Esophagus (tissue), 2 donors: Measurements from ENCODE around the gene KIR2DL4. TPM values are rescaled to one million over a fixed set of nuclear protein-coding genes. Genes with fewer than 3 reads are reported as not detected.
"Not testable (repeated sequence)": the region's sequence is repeated elsewhere in the genome, so short reads cannot be mapped to it uniquely, and the experiment has no call there.

Experiments
- H3K27ac ChIP-seq, 2 donors: one replicate each; pipeline ENCODE4 v1.5.1; 2013; ENCODE audit warnings: low read depth in 2 of 2, mild to moderate bottlenecking in 2 of 2, inconsistent platforms in 1 of 2, low read length in 1 of 2, moderate library complexity in 1 of 2
- H3K27me3 ChIP-seq, 2 donors: one replicate each; pipeline ENCODE4 v1.6.1; 2013; ENCODE audit warnings: low read length in 2 of 2, control low read depth in 1 of 2, mild to moderate bottlenecking in 1 of 2; ENCODE audit not compliant: insufficient read depth in 2 of 2, control insufficient read depth in 1 of 2
- H3K36me3 ChIP-seq, 2 donors: one replicate each; pipeline ENCODE4 v1.6.1; 2013; ENCODE audit warnings: low read length in 1 of 2; ENCODE audit not compliant: control insufficient read depth in 2 of 2, insufficient read depth in 2 of 2
- H3K4me1 ChIP-seq, 2 donors: one replicate each; pipeline ENCODE4 v1.6.1; 2013; ENCODE audit warnings: low read length in 1 of 2; ENCODE audit not compliant: control insufficient read depth in 2 of 2, insufficient read depth in 2 of 2
- H3K4me3 ChIP-seq, 2 donors: one replicate each; pipeline ENCODE4 v1.5.1; 2013; ENCODE audit warnings: low read length in 2 of 2, mild to moderate bottlenecking in 2 of 2, low read depth in 1 of 2, moderate library complexity in 1 of 2
- H3K9me3 ChIP-seq, 2 donors: one replicate each; pipeline ENCODE4 v1.6.1; 2013; ENCODE audit warnings: mild to moderate bottlenecking in 2 of 2, low read depth in 1 of 2, low read length in 1 of 2, moderate library complexity in 1 of 2; ENCODE audit not compliant: control insufficient read depth in 2 of 2, insufficient read depth in 1 of 2
- WGBS, 2 donors: extraction: QIAGEN DNeasy Blood & Tissue Kit; methylation state at CpG; one replicate each; pipeline ENCODE4 v1.1.7; 2013; 5-methylcytosine and 5-hydroxymethylcytosine counted together
- polyA plus RNA-seq, 2 donors: library from polyadenylated mRNA; stranded (reverse); fragments of 200-250 nt; gene quantifications; one replicate each; pipeline ENCODE4 v1.2.3, GENCODE V29; 2013
- donor health status: healthy with polysubstance abuse.
- donor health status: Bipolar disorder and iron deficiency.

The KIR2DL4 gene
- polyA plus RNA-seq, result not detected

GRCh38 chr19:54803410-54803809, at the start of gene KIR2DL4:
KIR2DL4 (plus strand) TSS chr19:54803610; CDS start chr19:54803652, 42 bp downstream.
- 76 to 85% methylated on average over 10 of the region's 10 CpGs for WGBS, 2 donors
- H3K4me3 ChIP-seq, result no peak within 1 kb of the TSS
- no peak within 1 kb of the TSS for H3K27ac ChIP-seq
- no peaks in the 10 kb centered on the region for H3K27me3 ChIP-seq
- H3K36me3 ChIP-seq, result no peaks in the 10 kb centered on the region
- H3K4me1 ChIP-seq, result no peaks in the 10 kb centered on the region
- H3K9me3 ChIP-seq, result peaks cover 0 to 15% of the 10 kb centered on the region in 2 donors

GRCh38 chr19:54756204-54757110, 47.0 kb upstream of the KIR2DL4 start:
- H3K27ac ChIP-seq, H3K4me3 ChIP-seq, H3K4me1 ChIP-seq, H3K36me3 ChIP-seq, H3K27me3 ChIP-seq, H3K9me3 ChIP-seq: not testable (repeated sequence)
- WGBS, 2 donors, result 71 to 84% methylated on average over 10 to 11 of the region's 12 CpGs

DNA sequence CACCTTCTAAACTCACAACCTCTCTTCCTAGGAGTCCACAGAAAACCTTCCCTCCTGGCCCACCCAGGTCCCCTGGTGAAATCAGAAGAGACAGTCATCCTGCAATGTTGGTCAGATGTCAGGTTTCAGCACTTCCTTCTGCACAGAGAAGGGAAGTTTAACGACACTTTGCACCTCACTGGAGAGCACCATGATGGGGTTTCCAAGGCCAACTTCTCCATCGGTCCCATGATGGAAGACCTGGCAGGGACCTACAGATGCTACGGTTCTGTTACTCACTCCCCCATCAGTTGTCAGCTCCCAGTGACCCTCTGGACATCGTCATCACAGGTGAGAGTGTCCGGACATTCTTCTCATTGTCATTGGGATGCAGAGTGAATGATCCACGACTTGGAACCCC, 44.8 kb upstream of the KIR2DL4 start:
- WGBS, 2 donors, result 59 to 60% methylated on average over 6 of the region's 6 CpGs
- H3K27me3 ChIP-seq, H3K9me3 ChIP-seq, H3K27ac ChIP-seq, H3K36me3 ChIP-seq, H3K4me1 ChIP-seq, H3K4me3 ChIP-seq: not testable (repeated sequence)

- H3K4me1 ChIP-seq, H3K27ac ChIP-seq, H3K27me3 ChIP-seq, H3K9me3 ChIP-seq, H3K36me3 ChIP-seq, H3K4me3 ChIP-seq: not testable (repeated sequence)
- 62 to 75% methylated on average over 8 of the region's 8 CpGs for WGBS, 2 donors
Measured at GRCh38 chr19:54764219-54764618, 39.2 kb upstream of the KIR2DL4 start.

DNA sequence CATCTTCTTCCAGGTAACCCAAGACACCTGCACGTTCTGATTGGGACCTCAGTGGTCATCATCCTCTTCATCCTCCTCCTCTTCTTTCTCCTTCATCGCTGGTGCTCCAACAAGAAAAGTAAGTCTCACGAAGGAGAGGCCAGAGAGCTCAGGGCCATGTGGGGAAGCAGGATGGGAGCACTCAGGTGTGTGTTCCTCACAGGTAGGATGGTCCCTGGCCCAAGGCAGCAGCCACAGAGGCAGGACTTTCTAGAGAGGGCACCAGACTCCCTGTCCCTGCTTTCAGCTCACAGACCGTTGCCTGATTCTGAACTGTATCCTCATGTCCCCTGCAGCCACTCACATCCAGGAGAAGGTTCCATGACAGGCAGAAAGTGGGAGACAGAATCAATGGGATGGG, 36.9 kb upstream of the KIR2DL4 start:
- H3K4me3 ChIP-seq, H3K9me3 ChIP-seq, H3K27ac ChIP-seq, H3K4me1 ChIP-seq, H3K27me3 ChIP-seq, H3K36me3 ChIP-seq: not testable (repeated sequence)
- WGBS, 2 donors, result 77 to 78% methylated on average over 4 of the region's 4 CpGs

- not testable (repeated sequence) for H3K36me3 ChIP-seq, H3K4me3 ChIP-seq, H3K9me3 ChIP-seq, H3K4me1 ChIP-seq, H3K27ac ChIP-seq, H3K27me3 ChIP-seq
- WGBS, 2 donors, result 93 to 95% methylated on average over 15 of the region's 15 CpGs
Measured at GRCh38 chr19:54769646-54770045, 33.8 kb upstream of the KIR2DL4 start, which contains the start of gene KIR2DL1. KIR2DL1 (plus strand) TSS chr19:54769793; CDS start chr19:54769851, 58 bp downstream.

- 83 to 86% methylated on average over 4 of the region's 4 CpGs for WGBS, 2 donors
- not testable (repeated sequence) for H3K36me3 ChIP-seq, H3K27me3 ChIP-seq, H3K4me1 ChIP-seq, H3K9me3 ChIP-seq, H3K27ac ChIP-seq, H3K4me3 ChIP-seq
Measured at GRCh38 chr19:54770511-54770910, 32.9 kb upstream of the KIR2DL4 start.

DNA sequence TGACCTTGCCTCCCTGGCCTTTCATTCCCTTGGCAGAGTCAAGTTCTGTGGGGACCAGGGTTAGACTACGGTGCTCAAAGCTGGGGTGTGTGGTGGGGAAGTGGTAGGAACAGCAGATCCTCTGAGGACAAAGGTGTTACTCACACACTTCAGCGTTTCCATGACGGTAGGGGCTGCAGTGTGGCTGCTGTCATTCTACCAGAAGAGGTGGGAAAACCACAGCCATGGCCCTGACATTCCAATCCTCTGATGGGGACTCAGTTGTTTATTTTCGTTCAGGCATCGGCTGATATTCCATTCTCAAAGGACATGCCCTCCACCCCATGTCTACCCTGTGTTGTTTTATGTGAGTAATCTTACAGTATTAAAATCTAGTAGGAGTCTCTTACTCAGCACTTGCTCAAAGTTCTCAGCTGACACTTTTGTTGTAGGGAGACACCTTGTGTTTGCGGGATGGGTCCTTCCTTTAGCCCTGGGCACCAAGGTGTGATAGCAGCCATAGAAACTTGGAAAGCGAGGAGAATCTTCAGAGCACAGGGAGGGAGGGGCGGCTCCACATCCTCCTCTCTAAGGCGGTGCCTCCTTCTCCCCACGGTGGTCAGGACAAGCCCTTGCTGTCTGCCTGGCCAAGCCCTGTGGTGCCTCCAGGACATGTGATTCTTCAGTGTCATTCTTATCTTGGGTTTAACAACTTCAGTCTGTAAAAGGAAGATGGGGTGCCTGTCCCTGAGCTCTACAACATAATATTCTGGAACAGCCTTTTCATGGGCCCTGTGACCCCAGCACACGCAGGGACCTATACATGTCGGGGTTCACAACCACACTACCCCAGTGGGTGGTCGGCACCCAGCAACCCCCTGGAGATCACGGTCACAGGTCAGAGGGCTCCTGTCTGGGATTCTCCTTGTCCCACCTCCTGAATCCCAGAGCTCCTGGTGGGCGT, 32.1 kb upstream of the KIR2DL4 start:
- H3K4me3 ChIP-seq, H3K36me3 ChIP-seq, H3K27me3 ChIP-seq, H3K4me1 ChIP-seq, H3K9me3 ChIP-seq, H3K27ac ChIP-seq: not testable (repeated sequence)
- 75 to 77% methylated on average over 13 to 14 of the region's 15 CpGs for WGBS, 2 donors

GRCh38 chr19:54772666-54773065, 30.7 kb upstream of the KIR2DL4 start:
- H3K36me3 ChIP-seq, H3K27ac ChIP-seq, H3K4me3 ChIP-seq, H3K27me3 ChIP-seq, H3K9me3 ChIP-seq, H3K4me1 ChIP-seq: not testable (repeated sequence)
- WGBS, 2 donors, result 40 to 41% methylated on average over 2 of the region's 2 CpGs
